ENCODE results near the gene SWSAP1. TPM values are rescaled to one million over a fixed set of nuclear protein-coding genes. Genes with fewer than 3 reads are reported as not detected.

Gene SWSAP1
- total and polyA plus RNA-seq, 9 of the 15 experiments (the other 6 are each of a cell fraction or from before 2014, with no cell fraction given): 0.18 to 2.8 (median 1.7) TPM

DNA sequence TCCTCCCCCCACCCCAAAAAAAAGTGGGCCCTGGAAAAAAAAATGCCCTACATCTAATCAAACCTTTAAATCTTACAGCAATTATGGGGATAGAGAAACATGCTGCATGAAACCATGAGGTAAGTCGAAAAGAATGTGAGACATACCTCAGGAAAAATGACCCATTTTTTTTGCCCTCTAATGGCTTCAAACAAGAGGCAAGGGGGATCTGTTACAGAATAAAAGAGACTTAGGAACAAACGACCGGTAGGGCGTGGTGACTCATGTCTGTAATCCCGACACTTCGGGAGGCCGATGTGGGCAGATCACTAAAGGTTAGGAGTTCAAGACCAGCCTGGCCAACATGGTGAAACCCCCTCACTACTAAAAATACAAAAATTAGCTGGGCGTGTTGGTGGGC is 36.2 kb downstream of the SWSAP1 start:
- no peak for ATAC-seq
- intact Hi-C loops (cut with micrococcal nuclease) (no loop called here), in situ Hi-C loops (cut with MboI) (no loop called here)
- no TSS peak for BruUV-seq (replicated peaks)
- H3K4me2 ChIP-seq (ENCODE audit: insufficient read depth, low read length): no peak overlapping the region
- no peak for FAIRE-seq
- H3K27ac ChIP-seq (ENCODE audit: extremely low read depth, low read depth, low read length): no peak overlapping the region
- no peaks in the 10 kb centered on the region for H3K27me3 ChIP-seq (ENCODE audit: control insufficient read depth in 2 of 2, insufficient read depth in 2 of 2, low read length in 2 of 2)
- H3K4me1 ChIP-seq (replicated peaks in 1 of 2; ENCODE audit: control insufficient read depth in 2 of 2, insufficient read depth in 2 of 2, low read length in 2 of 2): peaks cover 0 to 8% of the 10 kb centered on the region in 2 experiments; a peak in 2 of 5 replicates
- WGBS (ENCODE audit: insufficient coverage, low coverage, missing lambda C conversion rate): 1% methylated on average over 8 of the region's 8 CpGs
- H3K79me2 ChIP-seq (ENCODE audit: control insufficient read depth, insufficient read depth, low read length): no peaks in the 10 kb centered on the region
- H3K36me3 ChIP-seq (ENCODE audit: control insufficient read depth, insufficient read depth, low read length): no peaks in the 10 kb centered on the region
- no peak overlapping the region for H3K4me3 ChIP-seq
- peak in 2 of 4 experiments; percentile 3 to 7 for DNase-seq (ENCODE audit: extremely low read depth in 1 of 4, low spot score in 3 of 4)
- H3K9ac ChIP-seq (ENCODE audit: insufficient read depth in 1 of 2, low read depth in 2 of 2, low read length in 2 of 2): no peak overlapping the region
- no peaks in the 10 kb centered on the region for H3K9me1 ChIP-seq (ENCODE audit: control insufficient read depth, insufficient read depth, low read length)
- ChIA-PET POLR2A (interaction anchor here (0.6 to 1.2 kb wide), 2 partner anchors 10 to 57 kb away, joined by 3 to 4 read pairs; no protein-coding TSS in a partner anchor), CTCF (ENCODE audit: low intra/inter-chr PET ratio) (no interaction called here)
- no peaks in the 10 kb centered on the region for H4K20me1 ChIP-seq (replicated peaks; ENCODE audit: control insufficient read depth, insufficient read depth, low read length)
- no peak overlapping the region for H2AFZ ChIP-seq (ENCODE audit: low read depth, low read length)
- no peaks in the 10 kb centered on the region for H3K9me3 ChIP-seq (replicated peaks; ENCODE audit: control insufficient read depth, insufficient read depth, low read depth, low read length)
- TF ChIP-seq ZFPM2 (CRISPR knock-in tag; IDR thresholded peaks at IDR 0.05) (no peak), ZNF175 (CRISPR knock-in tag; IDR thresholded peaks at IDR 0.05; ENCODE audit: low read depth) (no peak), ETS2 (tag; IDR thresholded peaks at IDR 0.05; ENCODE audit: borderline replicate concordance, poor library complexity, severe bottlenecking) (no peak), ZNF408 (CRISPR knock-in tag; IDR thresholded peaks at IDR 0.05; ENCODE audit: low read depth) (no peak), MCM7 (IDR thresholded peaks at IDR 0.05) (no peak), THRAP3 (IDR thresholded peaks at IDR 0.05; ENCODE audit: borderline replicate concordance) (no peak), SUPT5H (IDR thresholded peaks at IDR 0.05) (no peak), SIN3A (IDR thresholded peaks at IDR 0.05; ENCODE audit: borderline replicate concordance in 2 of 2, control insufficient read depth in 1 of 2, low read depth in 2 of 2, low read length in 2 of 2) (no peak), GATAD2B (IDR thresholded peaks at IDR 0.05; ENCODE audit: borderline replicate concordance) (no peak), EWSR1 (IDR thresholded peaks at IDR 0.05; ENCODE audit: borderline replicate concordance, low read depth, partially characterized antibody) (no peak), ZBTB8A (IDR thresholded peaks at IDR 0.05; ENCODE audit: partially characterized antibody) (no peak), RBM34 (IDR thresholded peaks at IDR 0.05; ENCODE audit: borderline replicate concordance, insufficient read depth, low read length) (no peak), ZNF165 (CRISPR knock-in tag; IDR thresholded peaks at IDR 0.05; ENCODE audit: borderline replicate concordance) (no peak), ZNF436 (CRISPR knock-in tag; IDR thresholded peaks at IDR 0.05) (no peak), CREB1 (IDR thresholded peaks at IDR 0.05) (no peak), CREB1 (CRISPR knock-in tag; IDR thresholded peaks at IDR 0.05) (no peak), ADNP (tag; IDR thresholded peaks at IDR 0.05) (peak; percentile 42; the same call in 1 of the 2 replicates)
- TF ChIP-seq, protein P1, sequence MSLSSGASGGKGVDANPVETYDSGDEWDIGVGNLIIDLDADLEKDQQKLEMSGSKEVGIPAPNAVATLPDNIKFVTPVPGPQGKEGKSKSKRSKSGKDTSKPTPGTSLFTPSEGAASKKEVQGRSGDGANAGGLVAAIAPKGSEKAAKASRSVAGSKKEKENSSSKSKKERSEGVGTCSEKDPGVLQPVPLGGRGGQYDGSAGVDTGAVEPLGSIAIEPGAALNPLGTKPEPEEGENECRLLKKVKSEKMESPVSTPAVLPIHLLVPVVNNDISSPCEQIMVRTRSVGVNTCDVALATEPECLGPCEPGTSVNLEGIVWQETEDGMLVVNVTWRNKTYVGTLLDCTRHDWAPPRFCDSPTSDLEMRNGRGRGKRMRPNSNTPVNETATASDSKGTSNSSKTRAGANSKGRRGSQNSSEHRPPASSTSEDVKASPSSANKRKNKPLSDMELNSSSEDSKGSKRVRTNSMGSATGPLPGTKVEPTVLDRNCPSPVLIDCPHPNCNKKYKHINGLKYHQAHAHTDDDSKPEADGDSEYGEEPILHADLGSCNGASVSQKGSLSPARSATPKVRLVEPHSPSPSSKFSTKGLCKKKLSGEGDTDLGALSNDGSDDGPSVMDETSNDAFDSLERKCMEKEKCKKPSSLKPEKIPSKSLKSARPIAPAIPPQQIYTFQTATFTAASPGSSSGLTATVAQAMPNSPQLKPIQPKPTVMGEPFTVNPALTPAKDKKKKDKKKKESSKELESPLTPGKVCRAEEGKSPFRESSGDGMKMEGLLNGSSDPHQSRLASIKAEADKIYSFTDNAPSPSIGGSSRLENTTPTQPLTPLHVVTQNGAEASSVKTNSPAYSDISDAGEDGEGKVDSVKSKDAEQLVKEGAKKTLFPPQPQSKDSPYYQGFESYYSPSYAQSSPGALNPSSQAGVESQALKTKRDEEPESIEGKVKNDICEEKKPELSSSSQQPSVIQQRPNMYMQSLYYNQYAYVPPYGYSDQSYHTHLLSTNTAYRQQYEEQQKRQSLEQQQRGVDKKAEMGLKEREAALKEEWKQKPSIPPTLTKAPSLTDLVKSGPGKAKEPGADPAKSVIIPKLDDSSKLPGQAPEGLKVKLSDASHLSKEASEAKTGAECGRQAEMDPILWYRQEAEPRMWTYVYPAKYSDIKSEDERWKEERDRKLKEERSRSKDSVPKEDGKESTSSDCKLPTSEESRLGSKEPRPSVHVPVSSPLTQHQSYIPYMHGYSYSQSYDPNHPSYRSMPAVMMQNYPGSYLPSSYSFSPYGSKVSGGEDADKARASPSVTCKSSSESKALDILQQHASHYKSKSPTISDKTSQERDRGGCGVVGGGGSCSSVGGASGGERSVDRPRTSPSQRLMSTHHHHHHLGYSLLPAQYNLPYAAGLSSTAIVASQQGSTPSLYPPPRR (CRISPR knock-in tag; IDR thresholded peaks at IDR 0.05; ENCODE audit: borderline replicate concordance): no peak
- TF ChIP-seq, protein P2, sequence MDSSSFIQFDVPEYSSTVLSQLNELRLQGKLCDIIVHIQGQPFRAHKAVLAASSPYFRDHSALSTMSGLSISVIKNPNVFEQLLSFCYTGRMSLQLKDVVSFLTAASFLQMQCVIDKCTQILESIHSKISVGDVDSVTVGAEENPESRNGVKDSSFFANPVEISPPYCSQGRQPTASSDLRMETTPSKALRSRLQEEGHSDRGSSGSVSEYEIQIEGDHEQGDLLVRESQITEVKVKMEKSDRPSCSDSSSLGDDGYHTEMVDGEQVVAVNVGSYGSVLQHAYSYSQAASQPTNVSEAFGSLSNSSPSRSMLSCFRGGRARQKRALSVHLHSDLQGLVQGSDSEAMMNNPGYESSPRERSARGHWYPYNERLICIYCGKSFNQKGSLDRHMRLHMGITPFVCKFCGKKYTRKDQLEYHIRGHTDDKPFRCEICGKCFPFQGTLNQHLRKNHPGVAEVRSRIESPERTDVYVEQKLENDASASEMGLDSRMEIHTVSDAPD (CRISPR knock-in tag; IDR thresholded peaks at IDR 0.05): no peak
